GM23338 (cell line): ENCODE data around the gene ATP2B1.

Experiments
- CREB1 ChIP-seq: fragments of 250-450 bp; sonication (Bioruptor Pico); IDR thresholded peaks from 2 replicates; pipeline ENCODE4 v1.5.0; 2020; ENCODE audit warnings: low read depth, mild to moderate bottlenecking, moderate library complexity
- JUNB ChIP-seq: IDR thresholded peaks from one replicate; pipeline ENCODE4 v1.6.1; 2016; ENCODE audit warnings: antibody characterized with exemption; ENCODE audit not compliant: unreplicated experiment
- POLR2AphosphoS5 ChIP-seq: IDR thresholded peaks from 2 replicates; pipeline ENCODE4 v1.6.1; 2016; ENCODE audit warnings: antibody characterized with exemption, low read depth
- TF ChIP-seq, protein P1 (sequence below), 2 experiments: fragments of 200-600 bp in 1 of 2; sonication (generic) in 1 of 2; conservative IDR thresholded peaks; 2 replicates each; pipeline versions ENCODE4 v1.5.1 to v1.6.1; 2016 to 2017; ENCODE audit warnings: antibody characterized with exemption in 2 of 2, low read depth in 2 of 2, mild to moderate bottlenecking in 2 of 2, moderate library complexity in 1 of 2
- TF ChIP-seq, protein P2 (sequence below): IDR thresholded peaks from one replicate; pipeline ENCODE4 v1.6.1; 2018; ENCODE audit warnings: antibody characterized with exemption; ENCODE audit not compliant: unreplicated experiment

DNA sequence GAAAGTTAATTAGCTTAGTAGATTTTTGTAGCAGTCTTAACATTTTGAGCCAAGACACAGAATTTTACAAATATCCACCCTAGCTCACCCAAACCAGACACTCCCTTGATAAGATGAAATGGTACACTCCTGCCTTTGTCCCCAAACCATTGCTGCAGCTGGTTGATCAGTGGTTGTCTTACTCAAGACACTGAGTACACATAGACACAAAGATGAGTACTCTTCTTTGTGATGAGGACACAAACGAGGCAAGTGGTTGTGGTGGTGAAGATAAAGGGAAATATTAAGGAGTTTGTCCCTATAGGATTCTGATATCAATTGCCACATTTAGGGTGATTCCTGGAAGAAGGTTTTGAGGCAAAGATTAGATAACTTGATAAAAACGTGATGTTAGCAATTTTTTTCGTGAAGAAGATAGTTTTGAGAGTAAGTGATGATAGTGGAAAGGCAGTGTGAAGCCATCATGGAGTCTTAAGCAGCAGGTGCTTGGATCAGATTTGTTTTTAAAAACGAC lies 21.4 kb upstream of the ATP2B1 start:
- TF ChIP-seq, protein P1, sequence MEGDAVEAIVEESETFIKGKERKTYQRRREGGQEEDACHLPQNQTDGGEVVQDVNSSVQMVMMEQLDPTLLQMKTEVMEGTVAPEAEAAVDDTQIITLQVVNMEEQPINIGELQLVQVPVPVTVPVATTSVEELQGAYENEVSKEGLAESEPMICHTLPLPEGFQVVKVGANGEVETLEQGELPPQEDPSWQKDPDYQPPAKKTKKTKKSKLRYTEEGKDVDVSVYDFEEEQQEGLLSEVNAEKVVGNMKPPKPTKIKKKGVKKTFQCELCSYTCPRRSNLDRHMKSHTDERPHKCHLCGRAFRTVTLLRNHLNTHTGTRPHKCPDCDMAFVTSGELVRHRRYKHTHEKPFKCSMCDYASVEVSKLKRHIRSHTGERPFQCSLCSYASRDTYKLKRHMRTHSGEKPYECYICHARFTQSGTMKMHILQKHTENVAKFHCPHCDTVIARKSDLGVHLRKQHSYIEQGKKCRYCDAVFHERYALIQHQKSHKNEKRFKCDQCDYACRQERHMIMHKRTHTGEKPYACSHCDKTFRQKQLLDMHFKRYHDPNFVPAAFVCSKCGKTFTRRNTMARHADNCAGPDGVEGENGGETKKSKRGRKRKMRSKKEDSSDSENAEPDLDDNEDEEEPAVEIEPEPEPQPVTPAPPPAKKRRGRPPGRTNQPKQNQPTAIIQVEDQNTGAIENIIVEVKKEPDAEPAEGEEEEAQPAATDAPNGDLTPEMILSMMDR (conservative IDR thresholded peaks at IDR 0.05; ENCODE audit: low read depth in 2 of 2) = no peak
- TF ChIP-seq, protein P2, sequence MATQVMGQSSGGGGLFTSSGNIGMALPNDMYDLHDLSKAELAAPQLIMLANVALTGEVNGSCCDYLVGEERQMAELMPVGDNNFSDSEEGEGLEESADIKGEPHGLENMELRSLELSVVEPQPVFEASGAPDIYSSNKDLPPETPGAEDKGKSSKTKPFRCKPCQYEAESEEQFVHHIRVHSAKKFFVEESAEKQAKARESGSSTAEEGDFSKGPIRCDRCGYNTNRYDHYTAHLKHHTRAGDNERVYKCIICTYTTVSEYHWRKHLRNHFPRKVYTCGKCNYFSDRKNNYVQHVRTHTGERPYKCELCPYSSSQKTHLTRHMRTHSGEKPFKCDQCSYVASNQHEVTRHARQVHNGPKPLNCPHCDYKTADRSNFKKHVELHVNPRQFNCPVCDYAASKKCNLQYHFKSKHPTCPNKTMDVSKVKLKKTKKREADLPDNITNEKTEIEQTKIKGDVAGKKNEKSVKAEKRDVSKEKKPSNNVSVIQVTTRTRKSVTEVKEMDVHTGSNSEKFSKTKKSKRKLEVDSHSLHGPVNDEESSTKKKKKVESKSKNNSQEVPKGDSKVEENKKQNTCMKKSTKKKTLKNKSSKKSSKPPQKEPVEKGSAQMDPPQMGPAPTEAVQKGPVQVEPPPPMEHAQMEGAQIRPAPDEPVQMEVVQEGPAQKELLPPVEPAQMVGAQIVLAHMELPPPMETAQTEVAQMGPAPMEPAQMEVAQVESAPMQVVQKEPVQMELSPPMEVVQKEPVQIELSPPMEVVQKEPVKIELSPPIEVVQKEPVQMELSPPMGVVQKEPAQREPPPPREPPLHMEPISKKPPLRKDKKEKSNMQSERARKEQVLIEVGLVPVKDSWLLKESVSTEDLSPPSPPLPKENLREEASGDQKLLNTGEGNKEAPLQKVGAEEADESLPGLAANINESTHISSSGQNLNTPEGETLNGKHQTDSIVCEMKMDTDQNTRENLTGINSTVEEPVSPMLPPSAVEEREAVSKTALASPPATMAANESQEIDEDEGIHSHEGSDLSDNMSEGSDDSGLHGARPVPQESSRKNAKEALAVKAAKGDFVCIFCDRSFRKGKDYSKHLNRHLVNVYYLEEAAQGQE = no peak
- TF ChIP-seq POLR2AphosphoS5 (no peak), JUNB (no peak), CREB1 (CRISPR knock-in tag) (no peak)
